GM21737 (cell line): ENCODE measurements around the gene ACO2.

Experiments used
- ATAC-seq: cut with Tn5 transposase; IDR thresholded peaks from one replicate; pipeline ENCODE4 v1.9.1; 2021; ENCODE audit warnings: mild to moderate bottlenecking, moderate library complexity; ENCODE audit not compliant: unreplicated experiment

Gene ACO2

GRCh38 chr22:41488076-41488475 is 19.2 kb downstream of the ACO2 start:
- no peak for ATAC-seq

GRCh38 chr22:41488596-41489385 is 19.9 kb downstream of the ACO2 start:
- ATAC-seq, result no peak

GRCh38 chr22:41491374-41492100 is 22.6 kb downstream of the ACO2 start:
- ATAC-seq, result no peak

GRCh38 chr22:41498303-41498835 is 29.5 kb downstream of the ACO2 start:
- ATAC-seq, result no peak

- no peak for ATAC-seq
These were observed 30.8 kb downstream of the ACO2 start for GRCh38 chr22:41499624-41500280.

- ATAC-seq, result no peak
These were observed 31.4 kb downstream of the ACO2 start for GRCh38 chr22:41500303-41500702.

- no peak for ATAC-seq
These were observed 32.3 kb downstream of the ACO2 start for GRCh38 chr22:41501209-41501608.

GRCh38 chr22:41504397-41504796 is 35.5 kb downstream of the ACO2 start:
- ATAC-seq, result no peak

GRCh38 chr22:41504816-41505215 is 35.9 kb downstream of the ACO2 start:
- no peak for ATAC-seq

- no peak for ATAC-seq
These were observed 36.7 kb downstream of the ACO2 start for GRCh38 chr22:41505511-41506220.

GRCh38 chr22:41507330-41508063 is 38.6 kb downstream of the ACO2 start:
- no peak for ATAC-seq

- ATAC-seq, result no peak
These were observed 39.9 kb downstream of the ACO2 start for GRCh38 chr22:41508770-41509170.

GRCh38 chr22:41511521-41511968 is 42.6 kb downstream of the ACO2 start:
- ATAC-seq, result no peak

- ATAC-seq, result no peak
These were observed 43.7 kb downstream of the ACO2 start for GRCh38 chr22:41512421-41513194.

GRCh38 chr22:41513391-41513790 is 44.5 kb downstream of the ACO2 start:
- no peak for ATAC-seq

GRCh38 chr22:41516462-41516861 is 47.5 kb downstream of the ACO2 start:
- no peak for ATAC-seq

- no peak for ATAC-seq
These were observed 48.5 kb downstream of the ACO2 start for GRCh38 chr22:41517172-41518047.

GRCh38 chr22:41518048-41518347 is 49.1 kb downstream of the ACO2 start:
- ATAC-seq, result no peak

GRCh38 chr22:41521126-41521525 is 52.2 kb downstream of the ACO2 start:
- ATAC-seq, result no peak
